H1 (cell line): Measurements from ENCODE around the gene BGLAP. TPM values are rescaled to one million over a fixed set of nuclear protein-coding genes. Genes with fewer than 3 reads are reported as not detected.

Experiments
- CTCF ChIA-PET: fragments of 300-600 bp; sonication (Branson Sonifier 250); formaldehyde crosslinking; loops from one replicate; lab custom pipeline; 2021; ENCODE audit not compliant: partially characterized antibody; lab: Charles Lee
- POLR2A ChIA-PET: fragments of 300-600 bp; sonication (Branson Sonifier 250); formaldehyde crosslinking; loops from one replicate; lab custom pipeline; 2021; ENCODE audit warnings: inconsistent platforms; ENCODE audit not compliant: partially characterized antibody; lab: Charles Lee
- DNase-seq, 2 experiments: peaks; one replicate each; pipeline versions ENCODE4 v3.0.0 to v3.0.0-alpha.2; 2010 to 2022; ENCODE audit warnings: low spot score in 2 of 2, low read depth in 1 of 2, mixed read lengths in 1 of 2
- FAIRE-seq: peaks from 2 replicates; lab custom pipeline; 2011; peaks lifted over from hg19 to GRCh38; lab: Jason Lieb, UNC
- H2AFZ ChIP-seq: 2 replicates; pipeline ENCODE4 v1.8.1; 2012; ENCODE audit warnings: low read length, inconsistent platforms
- H2AK5ac ChIP-seq: 2 replicates; pipeline ENCODE4 v1.6.1; 2013; ENCODE audit warnings: low read depth, low read length
- H2BK120ac ChIP-seq: replicated peaks from 2 replicates; pipeline ENCODE3; 2013; ENCODE audit warnings: low read depth, low read length, inconsistent platforms
- H2BK12ac ChIP-seq: 2 replicates; pipeline ENCODE4 v1.6.1; 2013; ENCODE audit warnings: low read depth, low read length
- H2BK15ac ChIP-seq: 2 replicates; pipeline ENCODE4 v1.6.1; 2013; ENCODE audit warnings: low read length
- H2BK20ac ChIP-seq: 2 replicates; pipeline ENCODE4 v1.6.1; 2013; ENCODE audit warnings: low read length
- H2BK5ac ChIP-seq: 2 replicates; pipeline ENCODE4 v1.6.1; 2013; ENCODE audit warnings: low read depth, low read length
- H3K14ac ChIP-seq: 2 replicates; pipeline ENCODE4 v1.6.1; 2013; ENCODE audit warnings: inconsistent platforms; ENCODE audit not compliant: insufficient read length
- H3K18ac ChIP-seq: 2 replicates; pipeline ENCODE4 v1.6.1; 2013; ENCODE audit warnings: low read length; ENCODE audit errors: extremely low read depth
- H3K23ac ChIP-seq: 2 replicates; pipeline ENCODE4 v1.6.1; 2013; ENCODE audit warnings: inconsistent platforms; ENCODE audit not compliant: insufficient read length
- H3K23me2 ChIP-seq: 2 replicates; pipeline ENCODE4 v1.6.1; 2013; ENCODE audit warnings: low read depth, low read length
- H3K27ac ChIP-seq: 2 replicates; pipeline ENCODE4 v1.6.1; 2011; ENCODE audit warnings: low read depth, low read length, inconsistent platforms
- H3K27me3 ChIP-seq, 4 experiments: replicated peaks in 1 of 4; 1 replicate in 1 of 4; 2 replicates in 3 of 4; pipeline versions ENCODE4 v1.6.1 to v1.8.1; 2011 to 2013; ENCODE audit warnings: low read length in 3 of 4, mild to moderate bottlenecking in 3 of 4, inconsistent platforms in 2 of 4, mixed read lengths in 2 of 4, moderate library complexity in 1 of 4; ENCODE audit not compliant: control insufficient read depth in 3 of 4, insufficient read depth in 3 of 4; ENCODE audit errors: extremely low read depth in 1 of 4
- H3K36me3 ChIP-seq, 4 experiments: 2 replicates each; pipeline versions ENCODE4 v1.6.1 to v1.8.1; 2011 to 2013; ENCODE audit warnings: mild to moderate bottlenecking in 4 of 4, low read length in 3 of 4, moderate library complexity in 2 of 4, control low read depth in 1 of 4, inconsistent platforms in 1 of 4; ENCODE audit not compliant: insufficient read depth in 4 of 4, control insufficient read depth in 2 of 4
- H3K4ac ChIP-seq: replicated peaks from 2 replicates; pipeline ENCODE3; 2013; ENCODE audit warnings: low read length, low read depth, mixed read lengths, inconsistent platforms; ENCODE audit not compliant: insufficient read length
- H3K4me1 ChIP-seq, 4 experiments: replicated peaks in 1 of 4; 1 replicate in 1 of 4; 2 replicates in 3 of 4; pipeline versions ENCODE4 v1.6.1 to v1.8.1; 2011 to 2013; ENCODE audit warnings: low read length in 3 of 4, inconsistent platforms in 2 of 4, mixed read lengths in 1 of 4; ENCODE audit not compliant: insufficient read depth in 4 of 4, control insufficient read depth in 3 of 4
- H3K4me2 ChIP-seq, 2 experiments: 2 replicates each; pipeline versions ENCODE4 v1.6.1 to v1.8.1; 2011 to 2013; ENCODE audit warnings: low read depth in 2 of 2, low read length in 2 of 2, control low read depth in 1 of 2, inconsistent platforms in 1 of 2, mild to moderate bottlenecking in 1 of 2; ENCODE audit not compliant: insufficient read depth in 1 of 2
- H3K4me3 ChIP-seq, 4 experiments: fragments of 200-600, 300-600 bp in 1 of 4; sonication (generic), shearing (Covaris generic), sonication (Bioruptor Twin) in 1 of 4; 2 replicates each; pipeline versions ENCODE4 v1.5.1 to v1.8.1; 2011 to 2016; ENCODE audit warnings: low read length in 4 of 4, low read depth in 3 of 4, control low read depth in 2 of 4, inconsistent platforms in 2 of 4, mild to moderate bottlenecking in 2 of 4, mixed read lengths in 1 of 4, moderate library complexity in 1 of 4; ENCODE audit not compliant: insufficient read depth in 2 of 4; ENCODE audit errors: extremely low read depth in 1 of 4
- H3K56ac ChIP-seq: replicated peaks from 2 replicates; pipeline ENCODE3; 2013; ENCODE audit warnings: low read depth, mild to moderate bottlenecking, mixed read lengths, low read length, inconsistent platforms; ENCODE audit not compliant: insufficient read length
- H3K79me1 ChIP-seq: 2 replicates; pipeline ENCODE4 v1.6.1; 2013; ENCODE audit warnings: low read depth, low read length, control low read depth
- H3K79me2 ChIP-seq, 2 experiments: 2 replicates each; pipeline versions ENCODE4 v1.6.1 to v1.8.1; 2012 to 2013; ENCODE audit warnings: low read length in 2 of 2, mild to moderate bottlenecking in 2 of 2, inconsistent platforms in 1 of 2; ENCODE audit not compliant: insufficient read depth in 2 of 2, control insufficient read depth in 1 of 2
- H3K9ac ChIP-seq, 4 experiments: replicated peaks in 1 of 4; 1 replicate in 1 of 4; 2 replicates in 3 of 4; pipeline versions ENCODE4 v1.6.1 to v1.8.1; 2011 to 2013; ENCODE audit warnings: low read depth in 3 of 4, low read length in 3 of 4, control low read depth in 2 of 4, mild to moderate bottlenecking in 2 of 4, moderate library complexity in 2 of 4, inconsistent platforms in 1 of 4; ENCODE audit errors: extremely low read depth in 1 of 4
- H3K9me3 ChIP-seq, 2 experiments: 2 replicates each; pipeline versions ENCODE4 v1.6.1 to v1.8.1; 2012 to 2013; ENCODE audit warnings: mild to moderate bottlenecking in 2 of 2, moderate library complexity in 2 of 2, control low read depth in 1 of 2, inconsistent platforms in 1 of 2, low read depth in 1 of 2, low read length in 1 of 2, mixed read lengths in 1 of 2; ENCODE audit not compliant: insufficient read depth in 2 of 2
- H4K20me1 ChIP-seq, 2 experiments: replicated peaks in 1 of 2; 2 replicates each; pipeline versions ENCODE3 to v1.8.1; 2011 to 2013; ENCODE audit warnings: inconsistent platforms in 2 of 2, low read length in 2 of 2, mild to moderate bottlenecking in 1 of 2; ENCODE audit not compliant: insufficient read depth in 2 of 2, control insufficient read depth in 1 of 2
- H4K5ac ChIP-seq: 2 replicates; pipeline ENCODE4 v1.6.1; 2013; ENCODE audit warnings: low read length, low read depth, mixed read lengths, inconsistent platforms; ENCODE audit not compliant: insufficient read length
- H4K8ac ChIP-seq: 2 replicates; pipeline ENCODE4 v1.8.0; 2013; ENCODE audit warnings: mild to moderate bottlenecking, moderate library complexity, low read length, inconsistent platforms; ENCODE audit not compliant: insufficient read depth; ENCODE audit errors: extremely low read depth
- H4K91ac ChIP-seq: replicated peaks from 2 replicates; pipeline ENCODE3; 2013; ENCODE audit warnings: low read length, mixed read lengths, inconsistent platforms; ENCODE audit not compliant: insufficient read length
- ASH2L ChIP-seq: fragments of 200-600, 300-600 bp; sonication (generic); IDR thresholded peaks from one replicate; pipeline ENCODE4 v1.7.1; 2017; ENCODE audit warnings: low read length
- CTBP2 ChIP-seq: IDR thresholded peaks from 2 replicates; pipeline ENCODE4 v1.7.0; 2011; ENCODE audit warnings: borderline replicate concordance, mild to moderate bottlenecking, moderate library complexity, mixed read lengths, low read length; ENCODE audit not compliant: insufficient read depth, insufficient read length
- POLR2A ChIP-seq, 2 experiments: IDR thresholded peaks; 1 replicate in 1 of 2; 2 replicates in 1 of 2; pipeline ENCODE4 v1.6.1; 2011; ENCODE audit warnings: low read depth in 2 of 2, low read length in 2 of 2, mild to moderate bottlenecking in 2 of 2; ENCODE audit errors: control extremely low read depth in 1 of 2
- RBBP5 ChIP-seq: IDR thresholded peaks from 2 replicates; pipeline ENCODE4 v1.7.1; 2012; ENCODE audit warnings: low read depth, mild to moderate bottlenecking, inconsistent platforms, low read length, moderate library complexity, borderline replicate concordance
- RFX5 ChIP-seq: IDR thresholded peaks from 2 replicates; pipeline ENCODE4 v1.6.1; 2011; ENCODE audit warnings: low read depth, low read length, improper control_type of control experiment, borderline replicate concordance
- RNF2 ChIP-seq: fragments of 200-900, 300-1000 bp; sonication (generic); IDR thresholded peaks from 2 replicates; pipeline ENCODE4 v1.7.1; 2016; ENCODE audit warnings: borderline replicate concordance, low read depth, mild to moderate bottlenecking, antibody characterized with exemption, low read length; ENCODE audit not compliant: poor library complexity, severe bottlenecking; ENCODE audit errors: missing control alignments
- SIX5 ChIP-seq: IDR thresholded peaks from 2 replicates; pipeline ENCODE4 v1.6.1; 2011; ENCODE audit warnings: mild to moderate bottlenecking, low read depth, low read length
- TAF1 ChIP-seq: IDR thresholded peaks from 2 replicates; pipeline ENCODE4 v1.6.1; 2011; ENCODE audit warnings: mild to moderate bottlenecking, low read depth, low read length
- WGBS, 2 experiments: shearing (Covaris generic) in 1 of 2; methylation state at CpG; one replicate each; pipeline versions ENCODE4 v1.1.6 to v1.1.7; 2013 to 2015; ENCODE audit warnings: low lambda C conversion rate in 2 of 2, mixed read lengths in 2 of 2, inconsistent platforms in 1 of 2, low coverage in 1 of 2, missing lambda C conversion rate in 1 of 2; ENCODE audit not compliant: insufficient replicate concordance in 2 of 2, insufficient coverage in 1 of 2, insufficient read length in 1 of 2; ENCODE audit errors: extremely low coverage in 1 of 2, missing lambda C conversion rate in 1 of 2; 5-methylcytosine and 5-hydroxymethylcytosine counted together
- polyA plus RNA-seq, 7 experiments: library from polyadenylated mRNA; depleted of rRNA in 3 of 7; stranded (reverse) in 5 of 7; unstranded in 2 of 7; fragments of >200 nt in 5 of 7; fragments of 200-250 nt in 2 of 7; gene quantifications; 1 replicate in 5 of 7; 2 replicates in 1 of 7; 4 replicates in 1 of 7; pipeline versions ENCODE4 v1.2.1 to v1.2.3, GENCODE V29; 2011 to 2013; ENCODE audit warnings: missing spikeins in 2 of 7, mixed read lengths in 2 of 7
- total RNA-seq: library from RNA; stranded (reverse); fragmentation: NEBNext Ultra II Directional; extraction: Animal tissue kit (Norgen Biotek cat#: 25700); gene quantifications from 2 replicates; pipeline ENCODE4 v1.2.1, GENCODE V29; 2021

Gene BGLAP
- total and polyA plus RNA-seq, 2 of the 8 experiments (the other 6 are each of a cell fraction or from before 2014, with no cell fraction given), result 1.2 to 1.5 TPM

GRCh38 chr1:156285437-156285836 lies 43.5 kb downstream of the BGLAP start:
- no peak overlapping the region for H3K4me3 ChIP-seq
- 89% methylated on average over 21 of the region's 21 CpGs; no CpG with 5 or more reads in 1 of the 2 experiments for WGBS, 2 experiments
- TF ChIP-seq SIX5 (no peak), POLR2A (IDR thresholded peaks at IDR 0.05; ENCODE audit: control extremely low read depth in 1 of 2, low read depth in 2 of 2, low read length in 2 of 2) (no peak), TAF1 (no peak), RBBP5 (no peak), RFX5 (no peak), CTBP2 (no peak), RNF2 (no peak), ASH2L (no peak)
- no peak overlapping the region for H4K5ac ChIP-seq
- no peak overlapping the region for H2BK120ac ChIP-seq
- H3K36me3 ChIP-seq, result no peaks in the 10 kb centered on the region
- H4K91ac ChIP-seq, result no peak overlapping the region
- DNase-seq (no peak), FAIRE-seq (no peak)
- no peak overlapping the region for H2BK12ac ChIP-seq
- H4K20me1 ChIP-seq, result peaks cover 0 to 5% of the 10 kb centered on the region in 2 experiments
- no peak overlapping the region for H2AK5ac ChIP-seq
- H3K23ac ChIP-seq, result no peak overlapping the region
- H3K56ac ChIP-seq, result no peak overlapping the region
- peaks cover 13% of the 10 kb centered on the region for H3K23me2 ChIP-seq
- no peak overlapping the region for H3K27ac ChIP-seq
- CTCF ChIA-PET, result interaction anchor here (0.7 to 0.9 kb wide), 3 partner anchors 35 to 170 kb away, joined by 3 to 5 read pairs (median 3); no protein-coding TSS in a partner anchor
- POLR2A ChIA-PET, result interaction anchor here (0.6 to 17.4 kb wide), 7 partner anchors 16 to 364 kb away, joined by 3 to 221 read pairs (median 3); partner anchors contain the start of genes BGLAP, GLMP, PAQR6 and PMF1
- H3K4ac ChIP-seq, result no peak overlapping the region
- peaks cover 0 to 10% (median 3%) of the 10 kb centered on the region in 4 experiments; a peak in 2 of 7 replicates for H3K4me1 ChIP-seq
- no peak overlapping the region for H2BK5ac ChIP-seq
- H2BK20ac ChIP-seq, result no peak overlapping the region
- H3K9ac ChIP-seq, result no peak overlapping the region
- H3K4me2 ChIP-seq, result no peak overlapping the region
- no peak overlapping the region for H3K18ac ChIP-seq
- no peak overlapping the region for H2AFZ ChIP-seq
- H3K14ac ChIP-seq, result no peak overlapping the region
- H4K8ac ChIP-seq, result peak overlapping the region; percentile 53; the same call in 1 of the 2 replicates
- no peaks in the 10 kb centered on the region for H3K9me3 ChIP-seq
- H3K79me1 ChIP-seq, result 0 out of 2 replicates have a peak, but pooled peaks cover 3% of the 10 kb centered on the region
- peaks cover 12 to 18% of the 10 kb centered on the region in 2 experiments for H3K79me2 ChIP-seq
- no peak overlapping the region for H2BK15ac ChIP-seq
- H3K27me3 ChIP-seq, result no peaks in the 10 kb centered on the region
